Mucosa of descending colon (tissue), 3 donors: ENCODE data around the gene EFEMP2. TPM values are rescaled to one million over a fixed set of nuclear protein-coding genes. Genes with fewer than 3 reads are reported as not detected.

ENCODE experiments used
- ATAC-seq: fragments of 200-7000 bp; cut with Tn5 transposase; one replicate; pipeline ENCODE4 v1.9.1; 2020; ENCODE audit warnings: mild to moderate bottlenecking, moderate library complexity
- DNase-seq, 3 donors: peaks; one replicate each; pipeline ENCODE4 v3.0.0-alpha.2; 2020
- H3K36me3 ChIP-seq: fragments of 200-600 bp; one replicate; pipeline ENCODE4 v1.8.0; 2021; ENCODE audit warnings: low read depth, mild to moderate bottlenecking
- H3K4me1 ChIP-seq: fragments of 200-600 bp; one replicate; pipeline ENCODE4 v1.8.0; 2021; ENCODE audit warnings: low read depth, mild to moderate bottlenecking
- H3K4me3 ChIP-seq: fragments of 200-600 bp; one replicate; pipeline ENCODE4 v1.8.0; 2021; ENCODE audit warnings: mild to moderate bottlenecking
- H3K9me3 ChIP-seq: fragments of 200-600 bp; one replicate; pipeline ENCODE4 v1.8.0; 2021; ENCODE audit warnings: mild to moderate bottlenecking
- intact Hi-C, 2 donors: fragments of 100-400 bp; cut with DNase I in 1 of 2; cut with micrococcal nuclease in 1 of 2; formaldehyde crosslinking; loops; one replicate each; pipeline versions ENCODE4 v1.11.0 to v1.11.1; 2022; cut with DNase I, micrococcal nuclease
- total RNA-seq, 3 donors: library from RNA; stranded (reverse); fragmentation: NEBNext Ultra II Directional in 2 of 3; extraction: Animal tissue kit (Norgen Biotek cat#: 25700) in 2 of 3; gene quantifications; one replicate each; pipeline versions ENCODE4 v1.2.1 to v1.2.4, GENCODE V29; 2021 to 2023
- TF ChIP-seq, protein P1 (sequence below): fragments of 200-600 bp; IDR thresholded peaks from one replicate; pipeline ENCODE4 v1.8.0; 2022; ENCODE audit warnings: antibody characterized with exemption, mild to moderate bottlenecking
- donor health status: DM: no; HTN: no; CAD: no; lungs with moderate emphysema.
- donor health status: DM: no; HTN: no; CAD: no.
- donor health status: DM: no; HTN: yes; CAD: no.

EFEMP2 gene
- total RNA-seq, 3 donors from 2014 or later = 11.7 to 67.0 (median 15.3) TPM

DNA sequence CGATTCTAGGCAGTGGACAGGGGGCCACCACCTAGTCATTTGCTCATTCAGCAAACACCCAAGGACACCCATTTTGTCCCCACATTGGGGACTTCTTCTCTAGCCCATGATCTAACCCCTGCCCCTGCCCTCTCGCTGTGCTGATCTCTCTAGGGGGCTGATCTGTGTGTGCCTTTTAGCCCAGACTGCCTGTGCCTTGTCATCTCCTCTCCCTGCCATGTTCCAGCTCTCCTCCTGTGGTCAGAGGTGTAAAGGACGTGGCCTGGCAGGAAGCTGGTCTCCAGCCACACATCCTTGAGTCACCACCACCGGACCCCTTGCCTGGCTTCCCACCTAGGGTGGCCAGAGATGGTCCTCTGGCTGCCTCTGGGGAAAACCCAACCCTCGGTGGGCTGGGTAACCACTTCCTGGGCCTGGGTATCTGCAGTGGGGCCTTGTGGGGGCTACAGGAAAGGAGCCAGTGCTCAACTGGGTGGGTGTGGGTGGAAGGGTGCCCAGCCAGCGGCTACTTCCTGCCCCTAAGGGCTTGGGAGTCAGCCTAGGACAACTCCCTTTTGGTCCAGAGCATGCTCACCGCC is 8.3 kb upstream of the EFEMP2 start:
- Histone ChIP-seq H3K9me3 (no peaks in the 10 kb centered on the region), H3K36me3 (no peaks in the 10 kb centered on the region), H3K4me3 (no peak overlapping the region), H3K4me1 (peaks cover 2% of the 10 kb centered on the region)
- TF ChIP-seq, protein P1, sequence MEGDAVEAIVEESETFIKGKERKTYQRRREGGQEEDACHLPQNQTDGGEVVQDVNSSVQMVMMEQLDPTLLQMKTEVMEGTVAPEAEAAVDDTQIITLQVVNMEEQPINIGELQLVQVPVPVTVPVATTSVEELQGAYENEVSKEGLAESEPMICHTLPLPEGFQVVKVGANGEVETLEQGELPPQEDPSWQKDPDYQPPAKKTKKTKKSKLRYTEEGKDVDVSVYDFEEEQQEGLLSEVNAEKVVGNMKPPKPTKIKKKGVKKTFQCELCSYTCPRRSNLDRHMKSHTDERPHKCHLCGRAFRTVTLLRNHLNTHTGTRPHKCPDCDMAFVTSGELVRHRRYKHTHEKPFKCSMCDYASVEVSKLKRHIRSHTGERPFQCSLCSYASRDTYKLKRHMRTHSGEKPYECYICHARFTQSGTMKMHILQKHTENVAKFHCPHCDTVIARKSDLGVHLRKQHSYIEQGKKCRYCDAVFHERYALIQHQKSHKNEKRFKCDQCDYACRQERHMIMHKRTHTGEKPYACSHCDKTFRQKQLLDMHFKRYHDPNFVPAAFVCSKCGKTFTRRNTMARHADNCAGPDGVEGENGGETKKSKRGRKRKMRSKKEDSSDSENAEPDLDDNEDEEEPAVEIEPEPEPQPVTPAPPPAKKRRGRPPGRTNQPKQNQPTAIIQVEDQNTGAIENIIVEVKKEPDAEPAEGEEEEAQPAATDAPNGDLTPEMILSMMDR = no peak
- intact Hi-C loops = loop anchor here (10.0 kb wide), 1 partner anchor 104 kb away; no protein-coding TSS in a partner anchor
- DNase-seq (no peak), ATAC-seq (no peak)

DNA sequence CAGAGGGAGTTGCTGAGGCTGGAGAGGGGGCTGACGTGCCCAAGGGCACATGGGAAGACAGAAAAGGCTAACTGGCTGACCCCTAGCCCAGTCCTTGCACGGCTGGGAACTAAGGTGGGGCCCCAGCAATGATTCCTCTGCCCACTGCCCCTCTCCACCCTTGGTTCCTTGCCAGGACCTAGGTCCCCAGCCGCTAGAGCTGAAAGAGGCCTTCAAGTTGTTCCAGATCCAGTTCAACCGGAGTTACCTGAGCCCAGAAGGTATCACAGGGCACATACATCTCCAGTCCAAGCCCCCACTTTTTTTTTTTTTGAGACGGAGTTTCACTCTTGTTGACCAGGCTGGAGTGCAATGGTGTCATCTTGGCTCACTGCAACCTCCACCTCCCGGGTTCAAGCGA is 7.4 kb upstream of the EFEMP2 start:
- intact Hi-C loops = loop anchor here (10.0 kb wide), 1 partner anchor 105 kb away; no protein-coding TSS in a partner anchor
- TF ChIP-seq, protein P1 = no peak

DNA sequence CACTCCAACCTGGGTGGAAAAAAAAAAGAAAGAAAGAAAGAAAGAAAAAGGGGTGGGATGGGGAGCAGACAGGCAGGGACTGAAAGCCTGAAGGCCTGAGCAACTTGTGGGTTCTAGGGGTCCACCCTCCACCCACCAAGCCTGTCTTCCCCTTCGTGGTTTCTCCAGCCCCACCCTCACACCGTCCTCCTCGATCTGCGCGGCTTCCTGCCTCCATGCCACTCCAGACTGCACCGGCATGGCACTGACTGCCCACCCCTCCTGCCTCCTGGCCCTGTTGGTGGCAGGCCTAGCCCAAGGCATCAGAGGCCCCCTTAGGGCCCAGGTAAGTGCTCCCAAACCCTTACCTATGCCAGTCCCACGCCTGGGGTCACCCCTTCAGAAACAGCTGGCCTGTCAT is 7.0 kb upstream of the EFEMP2 start, which contains the start of gene CTSW:
TSS of gene CTSW (plus strand) at position 221 of the 400 bp plus-strand sequence. CDS start at position 239, 18 bp downstream.
- intact Hi-C loops = loop anchor here (10.0 kb wide), 1 partner anchor 105 kb away; no protein-coding TSS in a partner anchor
- TF ChIP-seq, protein P1 = no peak
- Histone ChIP-seq H3K4me1 (no peaks in the 10 kb centered on the region), H3K4me3 (no peak within 1 kb of the TSS), H3K36me3 (no peaks in the 10 kb centered on the region), H3K9me3 (no peaks in the 10 kb centered on the region)
- ATAC-seq (peak; percentile 38), DNase-seq (peak in 1 of 3 donors; percentile 51)

More for the DNA sequence above, 7.4 kb upstream of the EFEMP2 start:
- DNase-seq (no peak), ATAC-seq (no peak)
- peaks cover 2% of the 10 kb centered on the region for H3K4me1 ChIP-seq
- no peaks in the 10 kb centered on the region for H3K9me3 ChIP-seq
- no peaks in the 10 kb centered on the region for H3K36me3 ChIP-seq
- H3K4me3 ChIP-seq = no peak overlapping the region

DNA sequence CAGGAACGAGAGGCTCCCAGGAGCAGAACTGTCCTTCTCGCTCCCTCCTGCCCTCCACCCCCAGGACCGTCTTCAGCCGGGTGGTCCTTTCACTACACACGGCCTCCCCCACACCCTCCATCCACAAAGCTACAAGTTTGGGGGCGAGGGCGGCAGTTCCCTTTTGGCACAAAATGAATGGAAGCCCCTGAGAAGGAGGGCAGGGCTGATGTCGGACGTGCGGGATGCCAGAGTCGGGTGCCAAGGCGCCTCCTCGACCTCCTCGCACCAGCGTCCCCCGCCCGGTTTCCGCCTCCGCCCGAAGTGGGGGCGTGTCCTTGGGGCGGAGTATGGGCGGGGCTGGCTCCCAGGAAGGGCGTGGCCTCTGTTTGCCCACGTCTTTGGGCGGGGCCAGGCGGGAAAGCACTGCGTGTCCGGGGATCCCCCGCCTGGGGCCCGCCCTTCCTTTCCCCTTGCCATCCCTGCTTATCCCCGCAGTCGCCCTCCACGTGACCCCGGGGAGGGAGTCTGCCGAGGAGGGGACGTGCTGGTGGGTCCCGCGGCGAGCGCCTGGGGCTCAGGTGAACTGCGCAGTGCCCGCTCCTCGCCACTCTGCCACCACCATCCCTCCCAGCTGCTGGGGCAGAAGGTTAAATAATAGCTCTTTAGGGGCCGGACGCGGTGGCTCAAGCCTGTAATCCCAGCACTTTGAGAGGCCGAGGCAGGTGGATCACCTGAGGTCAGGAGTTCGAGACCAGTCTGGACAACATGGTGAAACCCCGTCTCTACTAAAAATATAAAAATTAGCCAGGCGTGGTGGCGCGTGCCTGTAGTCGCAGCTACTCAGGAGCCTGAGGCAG is 937 bp upstream of the EFEMP2 start:
- peak; percentile 97 to 99 (median 98) for DNase-seq
- Histone ChIP-seq H3K4me1 (peaks cover 10% of the 10 kb centered on the region), H3K36me3 (peaks cover 4% of the 10 kb centered on the region), H3K9me3 (no peaks in the 10 kb centered on the region), H3K4me3 (no peak overlapping the region)
- ATAC-seq = peak; percentile 98
- TF ChIP-seq, protein P1 = no peak
- intact Hi-C loops = no loop called here

DNA sequence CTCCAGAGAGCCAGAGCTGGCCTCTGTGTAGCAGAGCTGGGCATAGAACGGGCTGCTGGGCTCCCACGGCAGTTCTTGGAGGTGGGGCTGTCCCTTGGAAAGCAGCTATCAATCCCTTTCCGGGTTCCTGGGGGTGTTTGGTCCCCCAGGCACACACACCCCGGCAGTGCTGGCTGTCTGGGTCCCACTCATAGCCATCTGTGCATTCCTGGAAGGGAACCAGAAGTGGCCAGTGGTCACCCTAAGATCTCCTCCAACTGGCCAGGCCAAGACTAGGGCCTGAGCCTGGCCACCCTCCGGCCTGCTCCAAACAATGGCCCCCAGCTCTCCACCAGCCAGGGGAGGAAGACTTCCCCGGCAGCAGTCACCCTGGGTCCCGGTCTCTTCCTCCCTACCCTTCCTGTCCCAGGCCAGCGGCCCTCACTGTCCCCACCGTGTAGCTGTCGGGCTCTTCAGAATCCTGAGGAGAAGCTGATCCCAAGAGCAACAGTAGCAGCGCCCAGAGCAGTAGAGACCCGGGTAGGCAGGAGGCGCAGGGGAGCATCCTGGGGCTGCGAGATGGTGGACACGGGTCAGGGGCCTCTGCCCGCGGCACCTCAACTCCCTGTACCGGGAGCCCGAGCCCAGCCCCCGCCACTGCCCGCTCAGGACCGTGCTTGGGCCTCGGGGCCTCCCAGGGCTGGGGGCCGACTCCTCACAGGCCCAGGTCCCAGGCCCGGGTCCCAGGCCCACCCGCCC is 620 bp downstream of the EFEMP2 start:
- peak in 2 of 3 donors; percentile 54 to 58 for DNase-seq
- no peak for ATAC-seq
- intact Hi-C loops = no loop called here
- peaks cover 10% of the 10 kb centered on the region for H3K4me1 ChIP-seq
- TF ChIP-seq, protein P1 = no peak
- peaks cover 4% of the 10 kb centered on the region for H3K36me3 ChIP-seq
- no peaks in the 10 kb centered on the region for H3K9me3 ChIP-seq
- H3K4me3 ChIP-seq = no peak overlapping the region
